Measurements from ENCODE around the gene GPHN.
"Not testable (repeated sequence)": the region's sequence is repeated elsewhere in the genome, so short reads cannot be mapped to it uniquely, and the experiment has no call there.

Gene GPHN

DNA sequence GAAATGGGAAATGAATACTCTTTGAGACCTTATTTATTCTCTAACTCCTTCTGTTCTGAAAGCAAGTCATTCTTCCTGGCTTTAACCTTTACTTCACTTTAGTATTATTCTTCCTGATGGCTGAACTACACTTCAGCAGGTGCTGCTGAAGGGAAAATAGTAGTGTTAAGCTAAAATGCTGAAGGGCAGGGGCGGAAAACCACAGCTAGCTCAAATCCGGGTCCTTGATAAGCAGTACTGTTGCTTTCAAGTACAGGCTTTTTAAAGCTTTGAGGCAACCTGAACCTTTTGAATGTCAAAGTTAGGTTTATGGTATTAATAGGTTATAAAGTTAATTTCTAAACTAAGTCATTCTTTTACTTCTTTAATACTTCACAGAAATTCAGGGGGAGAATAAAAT, 11.0 kb upstream of the GPHN start:
- DNase-seq (ENCODE audit: insufficient read length, low spot score) (no peak), FAIRE-seq (peak; percentile 89)
- TF ChIP-seq PAX5 (IDR thresholded peaks at IDR 0.05; ENCODE audit: insufficient read depth, low read length, severe bottlenecking), result no peak
- no peak for TF ChIP-seq SPI1 (IDR thresholded peaks at IDR 0.05; ENCODE audit: low read depth, low read length)
- no peak for TF ChIP-seq POU2F2 (IDR thresholded peaks at IDR 0.05; ENCODE audit: low read depth, low read length)
- TF ChIP-seq POLR2A (IDR thresholded peaks at IDR 0.05; ENCODE audit: low read depth, low read length), result no peak
- TF ChIP-seq POLR2AphosphoS5 (IDR thresholded peaks at IDR 0.05; ENCODE audit: low read depth, low read length), result no peak
- TF ChIP-seq TAF1 (IDR thresholded peaks at IDR 0.05; ENCODE audit: low read depth, low read length), result no peak

GRCh38 chr14:66498311-66498710, 9.6 kb upstream of the GPHN start:
- TF ChIP-seq POLR2A (IDR thresholded peaks at IDR 0.05; ENCODE audit: low read depth, low read length), result no peak
- no peak for TF ChIP-seq POLR2AphosphoS5 (IDR thresholded peaks at IDR 0.05; ENCODE audit: low read depth, low read length)
- no peak for TF ChIP-seq POU2F2 (IDR thresholded peaks at IDR 0.05; ENCODE audit: low read depth, low read length)
- TF ChIP-seq PAX5 (IDR thresholded peaks at IDR 0.05; ENCODE audit: insufficient read depth, low read length, severe bottlenecking), result no peak
- no peak for TF ChIP-seq TAF1 (IDR thresholded peaks at IDR 0.05; ENCODE audit: low read depth, low read length)
- TF ChIP-seq SPI1 (IDR thresholded peaks at IDR 0.05; ENCODE audit: low read depth, low read length), result no peak
- FAIRE-seq, result no peak
- DNase-seq (ENCODE audit: insufficient read length, low spot score), result no peak

DNA sequence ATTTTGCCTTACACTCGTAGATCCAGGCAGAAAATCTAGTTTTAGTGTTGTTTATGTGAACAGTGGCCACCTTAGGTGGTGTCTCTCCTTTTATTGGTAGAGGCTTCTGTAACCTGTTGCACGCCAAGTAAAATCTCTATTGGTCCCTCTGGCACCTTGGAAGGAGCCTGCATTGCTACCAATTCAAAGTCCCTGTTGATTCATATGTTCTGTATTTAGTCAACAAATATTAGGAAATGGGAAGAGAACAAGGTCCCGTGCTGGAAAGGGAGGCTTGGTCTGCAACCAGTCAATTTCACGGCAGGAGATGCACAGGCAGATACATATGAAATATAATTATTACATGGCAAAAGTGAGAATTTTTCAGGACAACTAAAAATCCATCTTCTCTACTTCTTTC, 6.4 kb upstream of the GPHN start:
- TF ChIP-seq POLR2AphosphoS5 (IDR thresholded peaks at IDR 0.05; ENCODE audit: low read depth, low read length), result no peak
- no peak for TF ChIP-seq POLR2A (IDR thresholded peaks at IDR 0.05; ENCODE audit: low read depth, low read length)
- no peak for TF ChIP-seq PAX5 (IDR thresholded peaks at IDR 0.05; ENCODE audit: insufficient read depth, low read length, severe bottlenecking)

GRCh38 chr14:66502836-66503235, 5.1 kb upstream of the GPHN start:
- FAIRE-seq; DNase-seq (ENCODE audit: insufficient read length, low spot score): not testable (repeated sequence)

More for the DNA sequence above, 6.4 kb upstream of the GPHN start:
- FAIRE-seq, result no peak
- no peak for DNase-seq (ENCODE audit: insufficient read length, low spot score)

DNA sequence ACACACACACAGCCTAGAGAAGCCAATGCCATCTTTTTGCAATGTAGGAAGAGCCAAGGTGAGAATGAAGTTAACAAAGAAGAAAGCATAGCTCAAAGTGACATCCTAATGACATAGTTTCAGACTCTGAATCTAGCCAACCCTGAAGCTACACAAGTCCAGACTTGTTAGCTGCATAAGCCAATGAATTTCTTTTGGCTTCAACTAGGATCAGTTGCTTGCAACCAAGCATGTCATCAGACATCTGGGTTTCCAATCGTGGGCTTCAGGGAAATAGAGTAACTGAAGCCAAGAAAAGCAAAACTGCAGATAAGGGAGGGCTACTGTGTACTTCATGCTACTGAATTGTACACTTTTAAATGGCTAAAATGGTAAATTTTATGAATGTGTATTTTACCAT, 4.4 kb upstream of the GPHN start:
- TF ChIP-seq POU2F2 (IDR thresholded peaks at IDR 0.05; ENCODE audit: low read depth, low read length) (no peak), POLR2A (IDR thresholded peaks at IDR 0.05; ENCODE audit: low read depth, low read length) (no peak), SPI1 (IDR thresholded peaks at IDR 0.05; ENCODE audit: low read depth, low read length) (no peak), PAX5 (IDR thresholded peaks at IDR 0.05; ENCODE audit: insufficient read depth, low read length, severe bottlenecking) (no peak)
- DNase-seq (ENCODE audit: insufficient read length, low spot score) (no peak), FAIRE-seq (peak; percentile 9)

- FAIRE-seq, result no peak
- TF ChIP-seq PAX5 (IDR thresholded peaks at IDR 0.05; ENCODE audit: insufficient read depth, low read length, severe bottlenecking) (no peak), POLR2AphosphoS5 (IDR thresholded peaks at IDR 0.05; ENCODE audit: low read depth, low read length) (no peak), SPI1 (IDR thresholded peaks at IDR 0.05; ENCODE audit: low read depth, low read length) (no peak), TAF1 (IDR thresholded peaks at IDR 0.05; ENCODE audit: low read depth, low read length) (no peak), POU2F2 (IDR thresholded peaks at IDR 0.05; ENCODE audit: low read depth, low read length) (no peak), POLR2A (IDR thresholded peaks at IDR 0.05; ENCODE audit: low read depth, low read length) (no peak)
- no peak for DNase-seq (ENCODE audit: insufficient read length, low spot score)
Observed at GRCh38 chr14:66507181-66507721, 696 bp upstream of the GPHN start.

DNA sequence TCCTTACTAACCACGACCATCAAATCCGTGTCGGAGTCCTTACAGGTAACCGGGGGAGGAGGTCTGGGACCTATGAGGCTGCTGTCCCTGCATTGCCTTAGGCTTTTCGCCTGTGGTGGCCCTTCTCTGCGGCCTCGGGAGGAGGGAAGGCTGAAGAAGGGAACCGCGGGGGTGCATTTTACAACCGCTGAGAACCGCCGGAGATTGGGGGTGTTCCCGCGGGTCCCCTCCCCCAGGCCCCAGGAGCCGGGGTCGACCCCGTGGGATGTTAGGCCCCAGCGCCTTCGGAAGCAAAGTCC, 549 bp downstream of the GPHN start:
- no peak for TF ChIP-seq POLR2AphosphoS5 (IDR thresholded peaks at IDR 0.05; ENCODE audit: low read depth, low read length)
- no peak for TF ChIP-seq POLR2A (IDR thresholded peaks at IDR 0.05; ENCODE audit: low read depth, low read length)
- no peak for TF ChIP-seq PAX5 (IDR thresholded peaks at IDR 0.05; ENCODE audit: insufficient read depth, low read length, severe bottlenecking)
- TF ChIP-seq SPI1 (IDR thresholded peaks at IDR 0.05; ENCODE audit: low read depth, low read length), result no peak
- no peak for TF ChIP-seq POU2F2 (IDR thresholded peaks at IDR 0.05; ENCODE audit: low read depth, low read length)
- TF ChIP-seq TAF1 (IDR thresholded peaks at IDR 0.05; ENCODE audit: low read depth, low read length), result no peak
- FAIRE-seq, result no peak
- no peak for DNase-seq (ENCODE audit: insufficient read length, low spot score)

DNA sequence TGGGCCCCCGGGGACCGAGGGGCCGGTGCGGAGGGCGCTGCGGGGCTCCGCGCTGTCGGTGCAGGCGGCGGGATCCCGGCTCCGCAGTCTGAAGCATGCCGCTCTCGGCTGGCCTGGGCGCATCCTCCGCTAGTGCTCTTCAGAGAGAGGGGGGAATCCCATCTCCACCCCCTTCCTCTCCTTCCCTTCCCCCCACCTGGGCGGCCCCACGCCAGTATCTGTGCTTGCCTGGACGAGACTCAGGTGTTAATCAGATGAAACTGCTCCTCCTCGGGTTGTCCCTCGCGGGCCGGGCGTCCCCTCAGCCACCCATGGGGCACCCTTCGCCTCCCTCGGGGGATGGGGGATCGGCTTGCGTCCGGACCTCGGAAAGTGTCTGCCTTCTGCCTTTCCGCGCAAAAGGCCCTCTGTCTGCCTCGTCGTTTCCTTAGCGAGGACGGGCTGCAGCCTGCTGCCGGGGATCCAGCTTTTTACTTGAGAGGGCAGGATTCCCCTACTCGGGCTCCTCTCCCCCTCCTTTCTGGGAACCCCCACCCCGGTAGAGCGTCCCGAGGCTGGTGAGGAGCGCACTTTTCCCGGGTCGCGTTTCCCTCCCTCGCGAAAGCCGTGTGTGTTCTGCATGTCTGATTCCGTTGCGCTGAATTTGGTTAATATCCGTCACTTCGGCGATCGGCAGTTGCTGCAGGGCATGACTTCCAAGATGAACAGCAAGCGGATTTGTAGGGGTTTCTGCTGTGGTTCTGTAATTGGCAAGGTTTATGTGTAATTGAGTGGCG, 1.1 kb downstream of the GPHN start:
- peak; percentile 81 for FAIRE-seq
- peak; percentile 31 for DNase-seq (ENCODE audit: insufficient read length, low spot score)
- TF ChIP-seq PAX5 (IDR thresholded peaks at IDR 0.05; ENCODE audit: insufficient read depth, low read length, severe bottlenecking) (peak; percentile 42), SPI1 (IDR thresholded peaks at IDR 0.05; ENCODE audit: low read depth, low read length) (0 out of 2 replicates have a peak, but pooled peaks have one; percentile 15), POLR2AphosphoS5 (IDR thresholded peaks at IDR 0.05; ENCODE audit: low read depth, low read length) (no peak), POLR2A (IDR thresholded peaks at IDR 0.05; ENCODE audit: low read depth, low read length) (no peak)

DNA sequence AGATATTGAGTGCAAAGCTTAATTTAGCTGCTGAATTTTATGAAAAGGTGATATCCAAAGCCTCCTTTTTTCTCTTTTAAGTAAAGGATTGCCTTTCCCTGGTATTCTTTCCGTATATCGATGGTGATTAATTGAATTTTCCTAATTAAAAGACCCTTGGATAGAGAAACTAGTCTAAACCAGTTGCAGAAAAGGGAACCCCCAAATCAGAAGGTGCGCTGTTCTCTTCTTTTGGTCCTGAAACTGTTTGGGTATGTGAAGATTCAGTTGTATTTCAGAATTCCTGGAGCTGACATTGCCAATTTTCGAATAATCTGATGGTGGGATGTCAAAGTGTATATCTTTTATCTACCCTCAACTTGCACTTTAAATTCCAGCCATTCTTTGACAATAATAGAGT, 1.9 kb downstream of the GPHN start:
- TF ChIP-seq SPI1 (IDR thresholded peaks at IDR 0.05; ENCODE audit: low read depth, low read length) (peak; percentile 64), POLR2AphosphoS5 (IDR thresholded peaks at IDR 0.05; ENCODE audit: low read depth, low read length) (no peak), POU2F2 (IDR thresholded peaks at IDR 0.05; ENCODE audit: low read depth, low read length) (no peak), POLR2A (IDR thresholded peaks at IDR 0.05; ENCODE audit: low read depth, low read length) (no peak)
- DNase-seq (ENCODE audit: insufficient read length, low spot score) (no peak), FAIRE-seq (no peak)

DNA sequence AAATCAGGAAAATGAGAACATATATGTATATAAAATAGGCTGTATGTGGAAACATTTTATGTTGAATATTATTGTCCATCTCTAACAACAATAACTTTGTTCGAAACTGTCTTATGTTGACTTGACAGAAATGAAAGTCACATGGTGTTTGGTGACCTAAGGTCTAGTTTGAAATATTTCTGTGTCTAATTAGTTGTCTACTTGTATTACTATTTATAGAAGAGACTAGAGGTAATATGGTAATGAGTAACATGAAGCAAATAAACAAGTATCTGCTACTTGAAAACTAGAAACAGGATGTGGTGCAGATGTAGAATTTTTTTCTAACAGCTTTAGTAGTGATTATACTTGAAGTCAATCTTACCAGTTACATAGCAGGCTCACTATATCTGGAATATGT, 3.9 kb downstream of the GPHN start:
- peak; percentile 40 for FAIRE-seq
- DNase-seq (ENCODE audit: insufficient read length, low spot score), result no peak
- no peak for TF ChIP-seq POU2F2 (IDR thresholded peaks at IDR 0.05; ENCODE audit: low read depth, low read length)
- TF ChIP-seq TAF1 (IDR thresholded peaks at IDR 0.05; ENCODE audit: low read depth, low read length), result no peak
- TF ChIP-seq SPI1 (IDR thresholded peaks at IDR 0.05; ENCODE audit: low read depth, low read length), result no peak
- no peak for TF ChIP-seq POLR2AphosphoS5 (IDR thresholded peaks at IDR 0.05; ENCODE audit: low read depth, low read length)
- TF ChIP-seq POLR2A (IDR thresholded peaks at IDR 0.05; ENCODE audit: low read depth, low read length), result no peak
- TF ChIP-seq PAX5 (IDR thresholded peaks at IDR 0.05; ENCODE audit: insufficient read depth, low read length, severe bottlenecking), result no peak
